GM12872 (cell line): ENCODE measurements around the gene RAB14.

ENCODE experiments used
- TF ChIP-seq, protein P1 (sequence below): IDR thresholded peaks from 3 replicates; pipeline ENCODE4 v1.5.1; 2011; ENCODE audit warnings: low read depth, mild to moderate bottlenecking, low read length, moderate library complexity; ENCODE audit not compliant: insufficient read depth

RAB14 gene

DNA sequence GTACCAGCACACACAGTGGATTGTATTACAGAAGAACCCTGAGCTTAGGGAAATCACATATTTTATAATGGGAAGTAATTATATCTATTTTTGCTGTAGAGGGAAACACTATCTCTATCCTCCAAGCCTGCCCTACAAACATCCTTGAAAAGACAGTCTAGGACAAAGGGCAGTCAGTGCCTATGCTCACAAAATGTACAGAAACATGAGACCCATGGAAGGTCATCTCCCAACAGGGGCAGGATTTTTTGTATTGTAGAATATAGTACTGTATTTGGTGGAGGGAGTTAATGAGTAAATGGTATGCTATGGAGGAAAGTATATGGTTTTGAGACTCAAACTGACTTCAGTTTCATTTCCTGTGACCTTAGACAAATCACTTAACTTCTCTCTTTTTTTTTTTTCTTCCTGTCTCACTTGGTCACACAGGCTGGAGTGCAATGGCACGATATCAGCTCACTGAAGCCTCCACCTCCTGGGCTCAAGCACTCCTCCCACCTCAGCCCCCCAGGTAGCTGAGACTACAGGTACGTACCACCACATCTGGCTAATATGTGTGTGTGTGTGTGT is 5.8 kb upstream of the RAB14 start:
- TF ChIP-seq, protein P1, sequence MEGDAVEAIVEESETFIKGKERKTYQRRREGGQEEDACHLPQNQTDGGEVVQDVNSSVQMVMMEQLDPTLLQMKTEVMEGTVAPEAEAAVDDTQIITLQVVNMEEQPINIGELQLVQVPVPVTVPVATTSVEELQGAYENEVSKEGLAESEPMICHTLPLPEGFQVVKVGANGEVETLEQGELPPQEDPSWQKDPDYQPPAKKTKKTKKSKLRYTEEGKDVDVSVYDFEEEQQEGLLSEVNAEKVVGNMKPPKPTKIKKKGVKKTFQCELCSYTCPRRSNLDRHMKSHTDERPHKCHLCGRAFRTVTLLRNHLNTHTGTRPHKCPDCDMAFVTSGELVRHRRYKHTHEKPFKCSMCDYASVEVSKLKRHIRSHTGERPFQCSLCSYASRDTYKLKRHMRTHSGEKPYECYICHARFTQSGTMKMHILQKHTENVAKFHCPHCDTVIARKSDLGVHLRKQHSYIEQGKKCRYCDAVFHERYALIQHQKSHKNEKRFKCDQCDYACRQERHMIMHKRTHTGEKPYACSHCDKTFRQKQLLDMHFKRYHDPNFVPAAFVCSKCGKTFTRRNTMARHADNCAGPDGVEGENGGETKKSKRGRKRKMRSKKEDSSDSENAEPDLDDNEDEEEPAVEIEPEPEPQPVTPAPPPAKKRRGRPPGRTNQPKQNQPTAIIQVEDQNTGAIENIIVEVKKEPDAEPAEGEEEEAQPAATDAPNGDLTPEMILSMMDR: no peak

DNA sequence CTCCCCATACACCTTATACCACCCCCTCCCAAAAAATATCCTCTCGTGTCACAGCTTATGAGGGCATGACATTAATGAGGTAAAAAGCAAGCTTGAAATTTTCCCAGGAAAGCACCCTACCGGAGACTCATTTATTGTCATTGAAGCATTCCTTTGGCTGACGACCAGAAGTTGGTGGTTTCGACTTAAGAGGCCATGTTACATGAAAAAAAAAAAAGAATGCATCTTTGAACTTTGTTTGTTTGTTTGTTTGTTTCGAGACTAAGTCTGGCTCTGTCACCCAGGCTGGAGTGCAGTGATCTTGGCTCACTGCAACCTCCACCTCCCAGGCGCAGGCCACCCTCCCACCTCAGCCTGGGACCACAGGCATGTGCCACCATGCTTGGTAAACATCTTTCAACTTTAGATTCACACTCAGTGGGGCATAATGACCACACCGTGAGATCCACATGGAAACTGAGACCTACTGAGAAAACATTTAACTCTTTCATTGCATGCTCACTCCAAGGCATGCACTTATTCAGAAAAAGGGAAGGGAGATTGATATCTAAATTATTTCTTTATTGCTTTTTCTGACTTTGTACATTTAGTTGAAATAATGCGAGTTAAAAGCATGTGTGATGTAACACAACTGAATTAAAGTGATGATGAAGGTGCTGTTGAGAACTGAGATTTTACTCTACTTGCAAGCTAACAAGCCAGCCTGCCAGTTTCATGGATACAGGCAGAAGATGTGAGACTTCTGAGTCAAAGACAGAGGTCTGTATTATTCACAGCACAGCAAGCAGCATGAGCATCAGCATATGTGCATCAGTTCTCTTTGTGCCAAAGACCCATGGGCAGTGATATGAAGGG is 5.1 kb upstream of the RAB14 start:
- TF ChIP-seq, protein P1: no peak

DNA sequence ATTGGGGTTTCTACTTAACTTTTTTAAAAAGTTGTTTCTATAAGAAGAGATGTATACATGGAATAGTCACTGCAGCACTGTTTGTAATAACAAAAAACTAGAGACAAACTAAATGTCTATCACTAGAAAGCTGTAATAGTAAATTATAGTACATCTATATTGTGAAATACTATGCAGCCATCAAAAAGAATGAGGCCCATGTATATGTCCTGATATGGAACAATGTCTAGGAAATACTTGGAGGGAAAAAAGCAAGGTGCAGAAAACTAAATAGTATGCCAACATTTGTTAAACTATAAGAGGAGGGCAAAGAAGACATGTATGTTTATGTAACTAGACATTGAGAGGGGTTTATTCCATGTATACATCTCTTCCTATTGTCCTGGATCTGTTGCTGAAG is 2.9 kb upstream of the RAB14 start:
- TF ChIP-seq, protein P1: no peak

DNA sequence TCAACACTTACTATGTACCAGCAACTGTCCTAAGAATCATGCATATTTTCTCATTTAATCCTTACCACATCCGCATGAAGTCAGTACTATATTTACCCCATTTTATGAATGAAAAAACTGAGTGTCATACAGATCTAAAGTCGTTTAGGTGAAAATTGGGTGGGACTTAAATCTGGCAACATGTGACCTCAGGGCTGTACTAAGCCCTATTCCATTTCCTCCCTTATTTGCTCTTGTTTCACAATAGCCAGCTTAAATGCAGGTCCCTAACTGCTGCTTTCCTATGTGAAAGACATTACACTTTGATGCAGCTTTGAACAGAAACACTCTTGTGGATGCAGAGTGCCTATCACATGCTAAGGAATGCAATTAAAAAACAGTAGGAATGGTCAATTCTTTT is 2.5 kb upstream of the RAB14 start:
- TF ChIP-seq, protein P1: no peak

DNA sequence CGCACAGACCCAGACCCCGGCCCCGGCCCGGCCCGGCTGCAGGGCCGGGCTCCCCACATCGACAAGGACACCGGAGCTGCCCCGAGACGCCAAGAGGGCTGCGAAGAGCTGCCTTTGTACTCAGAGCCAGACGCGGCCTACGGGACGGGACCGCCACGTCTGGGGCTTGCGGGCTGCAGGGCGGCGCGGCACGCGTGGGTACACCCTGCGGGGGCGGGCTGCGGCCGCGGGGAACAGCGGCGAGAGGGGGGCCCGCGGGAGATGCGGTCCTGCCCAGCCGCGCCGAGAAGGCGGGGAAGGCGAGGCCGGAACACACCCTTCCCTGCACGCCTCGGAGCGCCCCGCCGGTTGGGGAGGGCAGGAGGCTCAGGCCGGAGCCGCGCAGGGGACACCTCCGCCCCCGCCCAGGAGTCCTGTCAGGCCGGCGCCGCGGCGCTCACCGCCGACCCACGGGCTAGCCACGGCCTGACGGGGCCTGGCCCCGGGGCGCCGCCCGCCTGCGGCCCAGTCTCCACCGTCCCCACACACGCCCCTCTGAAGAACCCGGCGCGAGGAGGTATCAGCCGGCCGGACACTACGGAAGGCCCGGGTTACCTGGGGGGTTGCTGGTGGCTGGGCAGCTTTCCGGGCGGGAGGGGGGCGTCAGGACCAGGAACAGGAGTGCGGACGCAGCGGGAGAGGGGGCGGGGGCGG is 478 bp downstream of the RAB14 start:
- TF ChIP-seq, protein P1: no peak

DNA sequence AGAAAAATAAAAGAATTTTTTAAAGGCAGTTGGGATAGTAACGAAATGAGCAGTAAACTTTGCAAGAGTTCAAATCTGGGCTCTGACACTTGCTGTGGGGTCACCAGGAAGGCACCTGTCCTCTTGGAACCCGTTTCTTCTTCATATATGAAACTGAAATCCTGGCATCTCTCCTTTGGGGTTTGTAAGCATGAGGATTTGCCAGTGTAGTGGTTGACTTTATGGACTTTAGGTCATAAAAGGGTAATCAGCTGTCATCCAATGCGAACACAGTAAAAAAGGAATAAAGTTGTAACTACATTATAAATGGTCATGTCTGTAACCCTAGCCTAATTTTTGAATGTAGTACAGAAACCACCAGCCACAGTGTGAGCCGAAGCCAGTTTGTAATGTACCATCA is 1.3 kb downstream of the RAB14 start:
- TF ChIP-seq, protein P1: no peak

DNA sequence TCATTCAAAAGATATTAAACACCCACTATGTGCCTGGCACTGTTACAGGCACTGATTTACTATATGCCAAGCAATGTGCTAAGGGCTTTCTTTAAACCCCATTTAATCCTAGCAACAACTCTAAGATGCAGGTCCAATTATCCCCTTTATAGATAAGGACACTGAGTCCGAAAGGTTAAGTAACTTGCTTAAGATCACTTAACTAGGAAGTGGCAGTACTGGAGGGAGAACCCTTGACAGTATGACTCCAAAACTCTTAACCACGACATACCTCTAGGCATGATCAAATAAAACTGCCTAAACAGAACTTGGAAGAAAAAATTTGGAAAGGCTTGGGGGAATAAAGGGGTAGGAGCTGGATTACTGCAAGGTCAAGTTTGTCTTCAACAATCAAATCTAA is 1.7 kb downstream of the RAB14 start:
- TF ChIP-seq, protein P1: no peak
